OCI-LY7 (cell line): Measurements from ENCODE around the gene TCF12. TPM values are rescaled to one million over a fixed set of nuclear protein-coding genes. Genes with fewer than 3 reads are reported as not detected.

ENCODE experiments used
- BruUV-seq: library from RNA; stranded (reverse); fragments of 400-500 nt; replicated peaks from 2 replicates; lab custom pipeline; 2021; lab: Mats Ljungman, UMichigan
- CTCF ChIA-PET: fragments of 300-600 bp; sonication (Branson Sonifier 250); formaldehyde crosslinking; loops from one replicate; lab custom pipeline; 2022; ENCODE audit warnings: antibody characterized with exemption; ENCODE audit not compliant: unreplicated experiment; lab: Charles Lee
- POLR2A ChIA-PET: fragments of 300-600 bp; sonication (Branson Sonifier 250); formaldehyde crosslinking; loops from one replicate; lab custom pipeline; 2022; ENCODE audit warnings: antibody characterized with exemption; lab: Charles Lee
- DNase-seq: peaks from one replicate; pipeline ENCODE4 v3.0.0-alpha.2; 2015; ENCODE audit warnings: low spot score
- H2AFZ ChIP-seq: fragments of 200-600 bp; sonication (generic), shearing (Covaris generic); 2 replicates; pipeline ENCODE4 v1.6.1; 2014; ENCODE audit warnings: mild to moderate bottlenecking, antibody characterized with exemption, low read length, moderate library complexity
- H3K27ac ChIP-seq: fragments of 200-600 bp; sonication (generic); 2 replicates; pipeline ENCODE4 v1.5.1; 2014; ENCODE audit warnings: mixed run types, low read depth, mild to moderate bottlenecking, moderate library complexity, low read length, inconsistent platforms; ENCODE audit not compliant: poor library complexity, severe bottlenecking
- H3K36me3 ChIP-seq: fragments of 200-600 bp; sonication (generic); 2 replicates; pipeline ENCODE4 v1.6.1; 2014; ENCODE audit warnings: mild to moderate bottlenecking, antibody characterized with exemption, low read length, moderate library complexity, mixed read lengths; ENCODE audit not compliant: insufficient read depth
- H3K4me1 ChIP-seq: fragments of 200-600 bp; sonication (generic); 2 replicates; pipeline ENCODE4 v1.5.1; 2014; ENCODE audit warnings: mild to moderate bottlenecking, low read length; ENCODE audit not compliant: insufficient read depth, poor library complexity, severe bottlenecking
- H3K4me2 ChIP-seq: fragments of 200-600 bp; sonication (generic); 2 replicates; pipeline ENCODE4 v1.6.1; 2014; ENCODE audit warnings: mild to moderate bottlenecking, low read length
- H3K4me3 ChIP-seq: fragments of 200-600 bp; sonication (generic); 2 replicates; pipeline ENCODE4 v1.5.1; 2014; ENCODE audit warnings: mild to moderate bottlenecking, low read depth, low read length; ENCODE audit not compliant: poor library complexity, severe bottlenecking
- H3K79me2 ChIP-seq: fragments of 200-600 bp; sonication (generic); 2 replicates; pipeline ENCODE4 v1.6.1; 2016; ENCODE audit warnings: low read depth, mild to moderate bottlenecking, low read length, moderate library complexity, mixed read lengths; ENCODE audit not compliant: insufficient read depth
- H3K9me2 ChIP-seq: fragments of 200-600 bp; sonication (generic); 2 replicates; pipeline ENCODE4 v1.6.1; 2016; ENCODE audit warnings: mild to moderate bottlenecking, low read length, mixed read lengths; ENCODE audit not compliant: insufficient read depth
- H3K9me3 ChIP-seq: fragments of 200-600 bp; sonication (generic); 2 replicates; pipeline ENCODE4 v1.6.1; 2014; ENCODE audit warnings: mild to moderate bottlenecking, mixed run types, low read length, mixed read lengths
- H4K20me1 ChIP-seq: fragments of 200-600 bp; sonication (generic); 2 replicates; pipeline ENCODE4 v1.6.1; 2014; ENCODE audit warnings: mild to moderate bottlenecking, antibody characterized with exemption, low read length, moderate library complexity, mixed read lengths; ENCODE audit not compliant: insufficient read depth
- EZH2phosphoT487 ChIP-seq: fragments of 200-600 bp; sonication (generic); IDR thresholded peaks from 2 replicates; pipeline ENCODE4 v1.6.1; 2018; ENCODE audit warnings: low read depth, borderline replicate concordance, mild to moderate bottlenecking, mixed run types, antibody characterized with exemption, low read length, moderate library complexity, mixed read lengths
- intact Hi-C: fragments of 100-400 bp; cut with micrococcal nuclease; formaldehyde crosslinking; loops from one replicate; pipeline ENCODE4 v1.10.0; 2022; ENCODE audit not compliant: unreplicated experiment
- total RNA-seq, 2 experiments: library from RNA; depleted of rRNA in 1 of 2; stranded (reverse); fragments of >200 nt in 1 of 2; shearing (Covaris generic) in 1 of 2; gene quantifications; 2 replicates each; pipeline ENCODE4 v1.2.3, GENCODE V29; 2014 to 2022
- TF ChIP-seq, protein P1 (sequence below): fragments of 200-600 bp; sonication (generic); conservative IDR thresholded peaks from 2 replicates; pipeline ENCODE4 v1.5.1; 2014; ENCODE audit warnings: mild to moderate bottlenecking, antibody characterized with exemption, low read length, moderate library complexity, mixed read lengths

TCF12 gene
- total RNA-seq, 2 experiments from 2014 or later, result 51.6 to 139 TPM

DNA sequence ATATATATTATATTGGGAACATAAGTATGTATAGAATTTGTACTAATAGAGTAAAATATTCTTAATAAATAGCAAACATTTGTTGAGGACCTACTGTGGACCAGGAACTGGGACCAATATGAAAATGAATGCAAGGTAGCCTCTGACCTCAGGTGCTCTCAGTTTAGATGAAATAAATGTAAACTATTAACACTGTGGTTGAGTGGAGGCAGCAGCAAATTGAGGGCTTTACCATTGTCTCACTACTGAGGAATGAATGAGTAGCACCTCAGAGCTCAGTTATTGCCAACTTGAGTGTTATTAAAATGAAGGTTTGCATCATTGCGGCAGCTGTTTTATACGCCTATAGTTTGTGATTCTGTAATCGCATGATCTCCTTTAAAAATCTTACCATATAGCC, 366.9 kb downstream of the TCF12 start:
- ChIA-PET POLR2A (interaction anchor here (0.6 to 1.2 kb wide), 4 partner anchors 9 to 172 kb away, joined by 3 to 4 read pairs (median 4); no protein-coding TSS in a partner anchor), CTCF (no interaction called here)
- no peak for DNase-seq
- BruUV-seq, result no TSS peak
- intact Hi-C loops, result no loop called here
- Histone ChIP-seq H3K79me2 (no peaks in the 10 kb centered on the region), H3K36me3 (peaks cover 53% of the 10 kb centered on the region), H3K9me2 (no peaks in the 10 kb centered on the region), H2AFZ (no peak overlapping the region), H3K4me1 (peaks cover 34% of the 10 kb centered on the region), H3K4me2 (no peak overlapping the region), H4K20me1 (no peaks in the 10 kb centered on the region), H3K9me3 (no peaks in the 10 kb centered on the region), H3K4me3 (no peak overlapping the region), H3K27ac (no peak overlapping the region)
- no peak for TF ChIP-seq EZH2phosphoT487
- TF ChIP-seq, protein P1, sequence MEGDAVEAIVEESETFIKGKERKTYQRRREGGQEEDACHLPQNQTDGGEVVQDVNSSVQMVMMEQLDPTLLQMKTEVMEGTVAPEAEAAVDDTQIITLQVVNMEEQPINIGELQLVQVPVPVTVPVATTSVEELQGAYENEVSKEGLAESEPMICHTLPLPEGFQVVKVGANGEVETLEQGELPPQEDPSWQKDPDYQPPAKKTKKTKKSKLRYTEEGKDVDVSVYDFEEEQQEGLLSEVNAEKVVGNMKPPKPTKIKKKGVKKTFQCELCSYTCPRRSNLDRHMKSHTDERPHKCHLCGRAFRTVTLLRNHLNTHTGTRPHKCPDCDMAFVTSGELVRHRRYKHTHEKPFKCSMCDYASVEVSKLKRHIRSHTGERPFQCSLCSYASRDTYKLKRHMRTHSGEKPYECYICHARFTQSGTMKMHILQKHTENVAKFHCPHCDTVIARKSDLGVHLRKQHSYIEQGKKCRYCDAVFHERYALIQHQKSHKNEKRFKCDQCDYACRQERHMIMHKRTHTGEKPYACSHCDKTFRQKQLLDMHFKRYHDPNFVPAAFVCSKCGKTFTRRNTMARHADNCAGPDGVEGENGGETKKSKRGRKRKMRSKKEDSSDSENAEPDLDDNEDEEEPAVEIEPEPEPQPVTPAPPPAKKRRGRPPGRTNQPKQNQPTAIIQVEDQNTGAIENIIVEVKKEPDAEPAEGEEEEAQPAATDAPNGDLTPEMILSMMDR, result no peak

DNA sequence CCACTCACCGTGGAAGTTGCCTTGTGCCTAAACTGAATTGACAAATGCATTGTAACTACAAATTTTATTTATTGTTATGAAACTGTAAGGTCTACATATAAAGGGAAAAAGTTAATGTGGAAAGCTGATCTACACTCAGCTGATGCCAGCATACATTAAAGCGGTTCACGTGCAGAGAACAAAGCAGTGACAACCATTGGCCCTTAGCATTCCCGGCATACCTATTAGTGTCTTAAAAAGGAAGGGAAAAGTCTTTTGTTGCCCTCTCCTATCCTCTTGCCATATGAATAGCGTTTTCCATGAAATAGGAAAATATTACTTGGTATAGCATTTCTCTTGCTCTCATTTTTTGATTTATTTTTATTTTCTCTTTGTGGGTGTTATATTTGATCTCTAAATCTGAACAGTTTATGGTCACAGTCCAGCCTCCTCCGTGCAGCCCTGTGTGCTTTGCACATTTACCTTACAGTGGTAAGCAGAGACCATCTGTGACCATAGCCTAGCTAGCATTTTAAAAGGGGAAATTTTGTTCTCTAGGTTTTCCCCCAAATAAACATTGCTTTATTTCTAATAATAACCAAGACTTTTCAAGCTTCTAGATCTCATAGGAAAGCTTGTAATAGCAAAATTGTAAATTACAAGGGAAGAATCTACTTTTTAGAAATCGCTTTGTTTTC, 368.1 kb downstream of the TCF12 start:
- Histone ChIP-seq H3K27ac (no peak overlapping the region), H2AFZ (no peak overlapping the region), H4K20me1 (no peaks in the 10 kb centered on the region), H3K4me1 (peaks cover 22% of the 10 kb centered on the region), H3K9me2 (no peaks in the 10 kb centered on the region), H3K36me3 (peaks cover 43% of the 10 kb centered on the region), H3K4me2 (no peak overlapping the region), H3K4me3 (no peak overlapping the region), H3K9me3 (no peaks in the 10 kb centered on the region), H3K79me2 (no peaks in the 10 kb centered on the region)
- intact Hi-C loops, result no loop called here
- ChIA-PET POLR2A (interaction anchor here (1.6 kb wide), 1 partner anchor 9 kb away, joined by 3 read pairs; no protein-coding TSS in a partner anchor), CTCF (no interaction called here)
- no TSS peak for BruUV-seq
- TF ChIP-seq, protein P1, result no peak
- TF ChIP-seq EZH2phosphoT487, result no peak
- DNase-seq, result no peak

DNA sequence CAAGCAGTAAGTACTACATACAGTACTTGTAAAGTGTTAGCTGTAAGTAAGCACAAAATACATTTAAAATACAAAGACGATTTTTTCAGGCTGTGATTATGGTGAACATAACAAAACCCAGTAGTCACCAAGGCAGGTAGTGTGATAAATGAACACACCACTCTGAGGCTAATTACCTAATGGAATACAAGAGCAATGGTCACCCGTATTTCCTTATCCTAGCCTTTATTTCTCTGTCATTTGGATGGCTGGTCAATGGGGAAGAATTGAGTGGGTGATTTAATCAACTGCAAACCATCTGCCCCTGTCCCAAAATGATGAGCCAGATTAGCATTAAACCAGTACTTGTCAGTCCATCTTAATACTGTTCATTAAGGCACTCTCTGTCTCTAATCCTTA, 368.7 kb downstream of the TCF12 start:
- POLR2A ChIA-PET, result interaction anchor here (1.6 kb wide), 1 partner anchor 9 kb away, joined by 3 read pairs; no protein-coding TSS in a partner anchor
- no peaks in the 10 kb centered on the region for H3K9me3 ChIP-seq
- no peaks in the 10 kb centered on the region for H3K79me2 ChIP-seq
- H3K4me3 ChIP-seq, result no peak overlapping the region
- TF ChIP-seq, protein P1, result no peak
- TF ChIP-seq EZH2phosphoT487, result no peak
- intact Hi-C loops, result no loop called here
- no peak overlapping the region for H3K27ac ChIP-seq
- peaks cover 18% of the 10 kb centered on the region for H3K4me1 ChIP-seq
- H4K20me1 ChIP-seq, result no peaks in the 10 kb centered on the region
- H2AFZ ChIP-seq, result no peak overlapping the region
- peaks cover 43% of the 10 kb centered on the region for H3K36me3 ChIP-seq
- no peak overlapping the region for H3K4me2 ChIP-seq
- BruUV-seq, result no TSS peak
- CTCF ChIA-PET, result interaction anchor here (0.5 kb wide), 1 partner anchor 369 kb away, joined by 3 read pairs; no protein-coding TSS in a partner anchor
- no peaks in the 10 kb centered on the region for H3K9me2 ChIP-seq
- DNase-seq, result no peak
